HFFc6 (cell line): ENCODE data around the gene PHRF1. TPM values are rescaled to one million over a fixed set of nuclear protein-coding genes. Genes with fewer than 3 reads are reported as not detected.

Experiments
- DNase-seq: peaks from one replicate; pipeline ENCODE4 v3.0.0-alpha.2; 2018
- H3K27ac Mint-ChIP-seq: 2 replicates; pipeline ENCODE4 v1.8.0; 2020; ENCODE audit warnings: mild to moderate bottlenecking, mixed read lengths
- H3K27me3 Mint-ChIP-seq: 2 replicates; pipeline ENCODE4 v1.8.0; 2021; ENCODE audit warnings: mild to moderate bottlenecking, moderate library complexity, mixed read lengths; ENCODE audit not compliant: insufficient read depth
- H3K36me3 Mint-ChIP-seq: 2 replicates; pipeline ENCODE4 v1.8.0; 2021; ENCODE audit warnings: low read depth, mixed read lengths
- H3K4me1 Mint-ChIP-seq: 2 replicates; pipeline ENCODE4 v1.8.0; 2020; ENCODE audit warnings: low read depth, mixed read lengths
- H3K4me3 Mint-ChIP-seq: 2 replicates; pipeline ENCODE4 v1.8.0; 2020; ENCODE audit warnings: mild to moderate bottlenecking, moderate library complexity, mixed read lengths
- H3K9me3 Mint-ChIP-seq: 2 replicates; pipeline ENCODE4 v1.8.0; 2020; ENCODE audit warnings: mild to moderate bottlenecking, mixed read lengths
- CTCF ChIP-seq: fragments of 200-600 bp; sonication (generic); IDR thresholded peaks from 2 replicates; pipeline ENCODE4 v1.5.0; 2021; ENCODE audit warnings: antibody characterized with exemption, mild to moderate bottlenecking
- total RNA-seq, 6 experiments: library from RNA; stranded (reverse); fragmentation: NEBNext Ultra II Directional; extraction: Animal tissue kit (Norgen Biotek cat#: 25700); gene quantifications; 2 replicates in 1 of 6; 3 replicates in 5 of 6; pipeline ENCODE4 v1.2.3, GENCODE V29; 2021

PHRF1 gene
- total RNA-seq, 6 experiments from 2014 or later, result 23.8 to 27.5 (median 24.8) TPM

GRCh38 chr11:579830-580601 is 3.7 kb downstream of the PHRF1 start:
- no peaks in the 10 kb centered on the region; the same call in 1 of the 2 replicates for H3K27me3 Mint-ChIP-seq
- H3K4me1 Mint-ChIP-seq, result peaks cover 38% of the 10 kb centered on the region
- no peaks in the 10 kb centered on the region for H3K9me3 Mint-ChIP-seq
- H3K4me3 Mint-ChIP-seq, result no peak overlapping the region
- H3K27ac Mint-ChIP-seq, result peak overlapping the region; percentile 42; the same call in 1 of the 2 replicates
- DNase-seq, result no peak
- H3K36me3 Mint-ChIP-seq, result peaks cover 9% of the 10 kb centered on the region; the same call in 1 of the 2 replicates
- no peak for TF ChIP-seq CTCF

GRCh38 chr11:581342-581741 is 5.1 kb downstream of the PHRF1 start:
- no peak for TF ChIP-seq CTCF
- Mint-ChIP-seq H3K36me3 (peaks cover 9% of the 10 kb centered on the region; the same call in 1 of the 2 replicates), H3K27me3 (no peaks in the 10 kb centered on the region; the same call in 1 of the 2 replicates), H3K4me1 (peaks cover 36% of the 10 kb centered on the region), H3K9me3 (no peaks in the 10 kb centered on the region), H3K4me3 (no peak overlapping the region), H3K27ac (no peak overlapping the region)
- no peak for DNase-seq

GRCh38 chr11:581752-582151 is 5.5 kb downstream of the PHRF1 start:
- TF ChIP-seq CTCF, result no peak
- H3K27me3 Mint-ChIP-seq, result no peaks in the 10 kb centered on the region; the same call in 1 of the 2 replicates
- peaks cover 36% of the 10 kb centered on the region for H3K4me1 Mint-ChIP-seq
- H3K27ac Mint-ChIP-seq, result 0 out of 2 replicates have a peak overlapping the region, but pooled peaks have one; percentile 17
- H3K4me3 Mint-ChIP-seq, result no peak overlapping the region
- DNase-seq, result no peak
- H3K36me3 Mint-ChIP-seq, result peaks cover 9% of the 10 kb centered on the region; the same call in 1 of the 2 replicates
- no peaks in the 10 kb centered on the region for H3K9me3 Mint-ChIP-seq

- no peak for DNase-seq
- no peak for TF ChIP-seq CTCF
- Mint-ChIP-seq H3K27ac (no peak overlapping the region), H3K4me1 (peaks cover 26% of the 10 kb centered on the region), H3K9me3 (no peaks in the 10 kb centered on the region), H3K36me3 (peaks cover 4% of the 10 kb centered on the region; the same call in 1 of the 2 replicates), H3K27me3 (no peaks in the 10 kb centered on the region; the same call in none of the 2 replicates), H3K4me3 (no peak overlapping the region)
Observed at GRCh38 chr11:584287-584686, 8.0 kb downstream of the PHRF1 start.

GRCh38 chr11:586376-587316 is 10.4 kb downstream of the PHRF1 start:
- Mint-ChIP-seq H3K27me3 (no peaks in the 10 kb centered on the region; the same call in 1 of the 2 replicates), H3K9me3 (no peaks in the 10 kb centered on the region), H3K36me3 (peaks cover 11% of the 10 kb centered on the region; the same call in 1 of the 2 replicates), H3K27ac (no peak overlapping the region), H3K4me3 (no peak overlapping the region), H3K4me1 (peaks cover 12% of the 10 kb centered on the region)
- DNase-seq, result no peak
- TF ChIP-seq CTCF, result no peak
